ENCODE data around the gene IVNS1ABP. TPM values are rescaled to one million over a fixed set of nuclear protein-coding genes. Genes with fewer than 3 reads are reported as not detected.

Gene IVNS1ABP
- total RNA-seq, 1 experiment from 2014 or later: 72.4 TPM

DNA sequence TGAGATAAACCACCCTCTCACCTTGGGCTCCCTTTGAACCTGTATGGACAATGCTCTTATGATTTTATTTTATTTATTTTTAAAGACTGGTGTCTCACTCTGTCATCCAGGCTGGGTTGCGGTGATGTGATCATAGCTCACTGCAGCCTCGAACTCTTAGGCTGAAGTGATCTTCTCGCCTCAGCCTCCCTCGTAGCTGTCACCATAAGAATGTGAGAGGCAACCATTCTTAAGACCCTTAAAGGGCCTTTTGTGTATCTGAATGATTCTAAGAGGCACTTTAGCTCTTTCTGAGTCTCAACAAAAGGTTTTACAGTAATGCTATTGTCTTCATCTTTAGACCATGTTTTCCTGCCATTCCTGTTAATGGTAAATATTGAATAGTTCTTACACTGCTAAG is 67.0 kb downstream of the IVNS1ABP start:
- H3K27me3 Mint-ChIP-seq (ENCODE audit: insufficient read depth, unreplicated experiment): no peaks in the 10 kb centered on the region
- ChIA-PET POLR2A (no interaction called here), CTCF (interaction anchor here (1.7 kb wide), 1 partner anchor 346 kb away, joined by 4 read pairs; no protein-coding TSS in a partner anchor)
- H3K27ac Mint-ChIP-seq (ENCODE audit: unreplicated experiment): no peak overlapping the region
- no TSS peak for BruUV-seq (replicated peaks)
- no peaks in the 10 kb centered on the region for H3K4me1 Mint-ChIP-seq (ENCODE audit: low read depth, unreplicated experiment)
- intact Hi-C loops (cut with micrococcal nuclease; ENCODE audit: unreplicated experiment): no loop called here
- H3K36me3 ChIP-seq (ENCODE audit: control insufficient read depth, insufficient read depth, low read length): no peaks in the 10 kb centered on the region
- H3K4me3 ChIP-seq (ENCODE audit: low read depth, low read length): no peak overlapping the region
- no peaks in the 10 kb centered on the region for H3K4me1 ChIP-seq
- DNase-seq: no peak
- H3K9me3 Mint-ChIP-seq (ENCODE audit: unreplicated experiment): no peaks in the 10 kb centered on the region
- H3K36me3 Mint-ChIP-seq (ENCODE audit: insufficient read depth, unreplicated experiment): no peaks in the 10 kb centered on the region
- TF ChIP-seq, protein P1, sequence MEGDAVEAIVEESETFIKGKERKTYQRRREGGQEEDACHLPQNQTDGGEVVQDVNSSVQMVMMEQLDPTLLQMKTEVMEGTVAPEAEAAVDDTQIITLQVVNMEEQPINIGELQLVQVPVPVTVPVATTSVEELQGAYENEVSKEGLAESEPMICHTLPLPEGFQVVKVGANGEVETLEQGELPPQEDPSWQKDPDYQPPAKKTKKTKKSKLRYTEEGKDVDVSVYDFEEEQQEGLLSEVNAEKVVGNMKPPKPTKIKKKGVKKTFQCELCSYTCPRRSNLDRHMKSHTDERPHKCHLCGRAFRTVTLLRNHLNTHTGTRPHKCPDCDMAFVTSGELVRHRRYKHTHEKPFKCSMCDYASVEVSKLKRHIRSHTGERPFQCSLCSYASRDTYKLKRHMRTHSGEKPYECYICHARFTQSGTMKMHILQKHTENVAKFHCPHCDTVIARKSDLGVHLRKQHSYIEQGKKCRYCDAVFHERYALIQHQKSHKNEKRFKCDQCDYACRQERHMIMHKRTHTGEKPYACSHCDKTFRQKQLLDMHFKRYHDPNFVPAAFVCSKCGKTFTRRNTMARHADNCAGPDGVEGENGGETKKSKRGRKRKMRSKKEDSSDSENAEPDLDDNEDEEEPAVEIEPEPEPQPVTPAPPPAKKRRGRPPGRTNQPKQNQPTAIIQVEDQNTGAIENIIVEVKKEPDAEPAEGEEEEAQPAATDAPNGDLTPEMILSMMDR (IDR thresholded peaks at IDR 0.05; ENCODE audit: insufficient read depth in 1 of 2, low read depth in 1 of 2, low read length in 1 of 2, severe bottlenecking in 1 of 2, unreplicated experiment in 1 of 2): no peak
- no peak overlapping the region for H3K4me3 Mint-ChIP-seq (ENCODE audit: unreplicated experiment)
- H3K9me3 ChIP-seq: no peaks in the 10 kb centered on the region
- no peaks in the 10 kb centered on the region for H3K27me3 ChIP-seq (replicated peaks; ENCODE audit: control insufficient read depth, insufficient read depth, low read length)

DNA sequence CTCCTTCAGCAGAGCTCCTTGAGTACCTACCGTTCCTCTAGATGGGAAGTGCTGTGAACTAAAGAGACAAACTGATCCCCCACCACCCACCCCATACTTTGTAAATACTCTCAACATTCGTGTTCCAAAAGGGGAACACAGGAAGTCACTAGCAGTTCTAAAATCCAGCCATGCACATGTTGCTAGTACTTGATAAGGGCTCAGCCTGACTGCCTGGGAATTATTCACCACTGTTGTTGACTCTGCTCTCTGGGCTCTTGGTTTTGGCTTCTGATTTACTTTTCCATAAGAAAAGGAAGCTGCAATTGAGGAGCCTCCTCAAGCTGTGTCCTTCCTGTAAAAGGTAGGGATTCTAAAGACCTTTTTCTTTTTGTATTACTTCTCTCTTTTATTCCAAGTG is 67.5 kb downstream of the IVNS1ABP start:
- intact Hi-C loops (cut with micrococcal nuclease; ENCODE audit: unreplicated experiment): no loop called here
- TF ChIP-seq, protein P1 (IDR thresholded peaks at IDR 0.05; ENCODE audit: insufficient read depth in 1 of 2, low read depth in 1 of 2, low read length in 1 of 2, severe bottlenecking in 1 of 2, unreplicated experiment in 1 of 2): no peak

More for the DNA sequence above, 67.5 kb downstream of the IVNS1ABP start:
- Histone ChIP-seq H3K36me3 (ENCODE audit: control insufficient read depth, insufficient read depth, low read length) (no peaks in the 10 kb centered on the region), H3K27me3 (replicated peaks; ENCODE audit: control insufficient read depth, insufficient read depth, low read length) (no peaks in the 10 kb centered on the region), H3K4me3 (ENCODE audit: low read depth, low read length) (no peak overlapping the region), H3K9me3 (no peaks in the 10 kb centered on the region), H3K4me1 (no peaks in the 10 kb centered on the region)
- Mint-ChIP-seq H3K4me3 (ENCODE audit: unreplicated experiment) (no peak overlapping the region), H3K27ac (ENCODE audit: unreplicated experiment) (no peak overlapping the region), H3K36me3 (ENCODE audit: insufficient read depth, unreplicated experiment) (no peaks in the 10 kb centered on the region), H3K9me3 (ENCODE audit: unreplicated experiment) (no peaks in the 10 kb centered on the region), H3K4me1 (ENCODE audit: low read depth, unreplicated experiment) (no peaks in the 10 kb centered on the region), H3K27me3 (ENCODE audit: insufficient read depth, unreplicated experiment) (no peaks in the 10 kb centered on the region)
- ChIA-PET POLR2A (no interaction called here), CTCF (interaction anchor here (1.7 kb wide), 1 partner anchor 346 kb away, joined by 4 read pairs; no protein-coding TSS in a partner anchor)
- BruUV-seq (replicated peaks): no TSS peak
- no peak for DNase-seq

Other genes starting within 250 kb of the IVNS1ABP start
- 14.2 and 23.8 TPM in 2 replicates for gene TRMT1L, start 160.3 kb downstream of the IVNS1ABP start, total RNA-seq (2022)
- gene SWT1, start 160.1 kb downstream of the IVNS1ABP start, total RNA-seq (2022): 2.7 and 2.9 TPM in 2 replicates

Data from Caco-2 (cell line).